ENCODE data around the gene MBTPS1. TPM values are rescaled to one million over a fixed set of nuclear protein-coding genes. Genes with fewer than 3 reads are reported as not detected.

MBTPS1 gene
- total RNA-seq, 6 donors from 2014 or later: 83.6 to 156 (median 105) TPM

GRCh38 chr16:84045818-84046470 lies 70.8 kb downstream of the MBTPS1 start:
- DNase-seq (no peak), ATAC-seq (ENCODE audit: low FRiP score in 2 of 2) (no peak)
- no peaks in the 10 kb centered on the region for H3K9me3 ChIP-seq
- TF ChIP-seq EP300 (IDR thresholded peaks at IDR 0.05): no peak
- no peak for TF ChIP-seq POLR2A (IDR thresholded peaks at IDR 0.05)
- TF ChIP-seq CTCF (IDR thresholded peaks at IDR 0.05): no peak
- TF ChIP-seq POLR2AphosphoS5 (IDR thresholded peaks at IDR 0.05): no peak
- peaks cover 2 to 26% (median 14%) of the 10 kb centered on the region in 4 donors for H3K36me3 ChIP-seq
- H3K27me3 ChIP-seq: no peaks in the 10 kb centered on the region
- H3K27ac ChIP-seq: no peak overlapping the region
- no peak overlapping the region for H3K4me3 ChIP-seq
- H3K4me1 ChIP-seq: peaks cover 3 to 10% (median 8%) of the 10 kb centered on the region in 4 donors
- 92 to 95% methylated on average over 10 to 19 of the region's 19 CpGs for WGBS, 2 donors

GRCh38 chr16:84045001-84045817 lies 71.5 kb downstream of the MBTPS1 start:
- 54 to 58% methylated on average over 17 to 32 of the region's 36 CpGs for WGBS, 2 donors
- peak in 1 of 2 donors; percentile 77 for DNase-seq
- no peak for ATAC-seq (ENCODE audit: low FRiP score in 2 of 2)
- Histone ChIP-seq H3K27ac (no peak overlapping the region), H3K27me3 (no peaks in the 10 kb centered on the region), H3K9me3 (no peaks in the 10 kb centered on the region), H3K36me3 (peaks cover 2 to 22% (median 11%) of the 10 kb centered on the region in 4 donors), H3K4me3 (no peak overlapping the region), H3K4me1 (peaks cover 3 to 10% (median 8%) of the 10 kb centered on the region in 4 donors)
- no peak for TF ChIP-seq POLR2AphosphoS5 (IDR thresholded peaks at IDR 0.05)
- TF ChIP-seq POLR2A (IDR thresholded peaks at IDR 0.05): no peak
- no peak for TF ChIP-seq CTCF (IDR thresholded peaks at IDR 0.05)
- no peak for TF ChIP-seq EP300 (IDR thresholded peaks at IDR 0.05)

- Histone ChIP-seq H3K4me1 (peaks cover 3 to 10% (median 8%) of the 10 kb centered on the region in 4 donors), H3K27ac (no peak overlapping the region), H3K27me3 (no peaks in the 10 kb centered on the region), H3K9me3 (no peaks in the 10 kb centered on the region), H3K4me3 (no peak overlapping the region), H3K36me3 (peaks cover 0 to 11% (median 2%) of the 10 kb centered on the region in 4 donors)
- DNase-seq (no peak), ATAC-seq (ENCODE audit: low FRiP score in 2 of 2) (no peak)
- TF ChIP-seq EP300 (IDR thresholded peaks at IDR 0.05) (no peak), CTCF (IDR thresholded peaks at IDR 0.05) (peak in 1 of 6 experiments; percentile 15)
- 41 to 51% methylated on average over 5 of the region's 5 CpGs for WGBS, 2 donors
Observed at GRCh38 chr16:84044118-84044488, 72.6 kb downstream of the MBTPS1 start.

GRCh38 chr16:84043486-84044117 lies 73.1 kb downstream of the MBTPS1 start:
- H3K9me3 ChIP-seq: no peaks in the 10 kb centered on the region
- TF ChIP-seq POLR2AphosphoS5 (IDR thresholded peaks at IDR 0.05): no peak
- TF ChIP-seq EP300 (IDR thresholded peaks at IDR 0.05): no peak
- TF ChIP-seq CTCF (IDR thresholded peaks at IDR 0.05): no peak
- no peak for TF ChIP-seq POLR2A (IDR thresholded peaks at IDR 0.05)
- WGBS, 2 donors: 45 to 46% methylated on average over 12 to 18 of the region's 18 CpGs
- H3K27ac ChIP-seq: no peak overlapping the region
- H3K36me3 ChIP-seq: peaks cover 0 to 6% (median 0%) of the 10 kb centered on the region in 4 donors
- no peaks in the 10 kb centered on the region for H3K27me3 ChIP-seq
- ATAC-seq (ENCODE audit: low FRiP score in 2 of 2) (no peak), DNase-seq (peak in 1 of 2 donors; percentile 32)
- H3K4me1 ChIP-seq: peaks cover 3 to 10% (median 8%) of the 10 kb centered on the region in 4 donors
- H3K4me3 ChIP-seq: no peak overlapping the region

All from upper lobe of left lung (tissue), 6 donors.